Upper lobe of left lung (tissue), 4 donors: ENCODE measurements around the gene PSTK.

Experiments used
- CTCF ChIP-seq, 6 experiments: fragments of 450-650 bp in 4 of 6; fragments of 200-600 bp in 2 of 6; sonication (generic) in 2 of 6; IDR thresholded peaks; one replicate each; pipeline ENCODE4 v1.5.1; 2016 to 2019; ENCODE audit warnings: antibody characterized with exemption in 6 of 6
- POLR2A ChIP-seq, 4 donors: fragments of 450-650 bp; IDR thresholded peaks; one replicate each; pipeline ENCODE4 v1.5.1; 2016 to 2017; ENCODE audit warnings: antibody characterized with exemption in 4 of 4, mild to moderate bottlenecking in 2 of 4

- TF ChIP-seq CTCF (IDR thresholded peaks at IDR 0.05) (no peak), POLR2A (IDR thresholded peaks at IDR 0.05) (no peak)
Measured at GRCh38 chr10:122998934-122999333, 18.7 kb downstream of the PSTK start.
